GM23248 (cell line): ENCODE results near the gene SMU1.

Experiments used
- EZH2 ChIP-seq: fragments of 200-600 bp; sonication (generic); IDR thresholded peaks from 2 replicates; pipeline ENCODE4 v1.6.1; 2018; ENCODE audit warnings: antibody characterized with exemption, mild to moderate bottlenecking; ENCODE audit not compliant: insufficient read depth, poor library complexity, severe bottlenecking
- EZH2phosphoT487 ChIP-seq: fragments of 200-600 bp; sonication (generic); IDR thresholded peaks from 2 replicates; pipeline ENCODE4 v1.6.1; 2018; ENCODE audit warnings: antibody characterized with exemption, moderate library complexity, mild to moderate bottlenecking, low read depth; ENCODE audit not compliant: insufficient read depth

- TF ChIP-seq EZH2phosphoT487: no peak
- TF ChIP-seq EZH2: no peak
These were observed 31.7 kb downstream of the SMU1 start for GRCh38 chr9:33044677-33045282.
